HG02642 (cell line): Measurements from ENCODE around the gene IL36A.

Experiments
- ATAC-seq: cut with Tn5 transposase; IDR thresholded peaks from one replicate; pipeline ENCODE4 v1.9.1; 2021; ENCODE audit warnings: mild to moderate bottlenecking; ENCODE audit not compliant: unreplicated experiment, poor library complexity

IL36A gene

GRCh38 chr2:113000436-113000835, 4.8 kb upstream of the IL36A start:
- ATAC-seq, result no peak

GRCh38 chr2:113002677-113003076, 2.6 kb upstream of the IL36A start:
- ATAC-seq, result no peak

- no peak for ATAC-seq
Observed at GRCh38 chr2:113007250-113007649, 2.0 kb downstream of the IL36A start.

- ATAC-seq, result no peak
Observed at GRCh38 chr2:113009622-113010021, 4.4 kb downstream of the IL36A start.

- ATAC-seq, result no peak
Observed at GRCh38 chr2:113010088-113010487, 4.8 kb downstream of the IL36A start.

- no peak for ATAC-seq
Observed at GRCh38 chr2:113011108-113011507, 5.8 kb downstream of the IL36A start.

GRCh38 chr2:113012436-113013335, 7.4 kb downstream of the IL36A start:
- no peak for ATAC-seq

- ATAC-seq, result no peak
Observed at GRCh38 chr2:113013336-113013661, 8.0 kb downstream of the IL36A start.

- no peak for ATAC-seq
Observed at GRCh38 chr2:113014067-113014466, 8.8 kb downstream of the IL36A start.

GRCh38 chr2:113015042-113015441, 9.8 kb downstream of the IL36A start:
- ATAC-seq, result no peak

- ATAC-seq, result no peak
Observed at GRCh38 chr2:113015655-113016054, 10.4 kb downstream of the IL36A start.

- ATAC-seq, result no peak
Observed at GRCh38 chr2:113018509-113018908, 13.2 kb downstream of the IL36A start.

GRCh38 chr2:113021312-113021711, 16.1 kb downstream of the IL36A start:
- no peak for ATAC-seq

- no peak for ATAC-seq
Observed at GRCh38 chr2:113024764-113025163, 19.5 kb downstream of the IL36A start.

- no peak for ATAC-seq
Observed at GRCh38 chr2:113025737-113026136, 20.5 kb downstream of the IL36A start.

GRCh38 chr2:113027691-113028090, 22.4 kb downstream of the IL36A start:
- no peak for ATAC-seq

GRCh38 chr2:113028112-113028511, 22.9 kb downstream of the IL36A start:
- no peak for ATAC-seq

GRCh38 chr2:113032737-113033136, 27.5 kb downstream of the IL36A start:
- ATAC-seq, result no peak

- no peak for ATAC-seq
Observed at GRCh38 chr2:113034016-113034415, 28.8 kb downstream of the IL36A start.

GRCh38 chr2:113036763-113037162, 31.5 kb downstream of the IL36A start:
- ATAC-seq, result no peak

- no peak for ATAC-seq
Observed at GRCh38 chr2:113038291-113038690, 33.0 kb downstream of the IL36A start.

GRCh38 chr2:113039158-113039557, 33.9 kb downstream of the IL36A start:
- no peak for ATAC-seq
